K562 (cell line): ENCODE measurements around the gene OPRL1. TPM values are rescaled to one million over a fixed set of nuclear protein-coding genes. Genes with fewer than 3 reads are reported as not detected.

Experiments
- ATAC-seq: fragments of 200-7000 bp; cut with Tn5 transposase; 3 replicates; pipeline ENCODE4 v1.9.1; 2020; ENCODE audit warnings: moderate library complexity
- BruUV-seq: library from RNA; stranded (reverse); fragments of 400-500 nt; replicated peaks from 2 replicates; lab custom pipeline; 2021; lab: Mats Ljungman, UMichigan
- CTCF ChIA-PET: fragments of 300-600 bp; formaldehyde crosslinking; extraction: SDS; loops from one replicate; lab custom pipeline; 2021; ENCODE audit warnings: low intra/inter-chr PET ratio; lab: Yijun Ruan, JAX
- POLR2A ChIA-PET: fragments of 300-600, 350-650 bp; sonication (Branson Sonifier 250); formaldehyde crosslinking; extraction: SDS; loops from one replicate; lab custom pipeline; 2021; ENCODE audit warnings: antibody characterized with exemption, inconsistent platforms; lab: Yijun Ruan, JAX
- DNase-seq, 4 experiments: peaks; one replicate each; pipeline versions ENCODE4 v3.0.0 to v3.0.0-alpha.2; 2011 to 2018; ENCODE audit warnings: low spot score in 3 of 4, mixed read lengths in 3 of 4; ENCODE audit errors: extremely low read depth in 1 of 4
- FAIRE-seq: peaks from 2 replicates; lab custom pipeline; 2011; peaks lifted over from hg19 to GRCh38; lab: Jason Lieb, UNC
- H2AFZ ChIP-seq: 2 replicates; pipeline ENCODE4 v1.6.0; 2011; ENCODE audit warnings: low read depth, low read length, control low read depth, inconsistent platforms
- H3K27ac ChIP-seq: fragments of 200-600 bp; 3 replicates; pipeline ENCODE4 v1.8.0; 2011; ENCODE audit warnings: low read depth, mild to moderate bottlenecking, control low read depth, inconsistent platforms, low read length, moderate library complexity, mixed read lengths; ENCODE audit errors: extremely low read depth
- H3K27me3 ChIP-seq, 2 experiments: fragments of 300-600 bp in 1 of 2; 2 replicates in 1 of 2; 3 replicates in 1 of 2; pipeline versions ENCODE4 v1.6.0 to v1.8.0; 2011; ENCODE audit warnings: inconsistent platforms in 2 of 2, low read length in 2 of 2, mild to moderate bottlenecking in 1 of 2, mixed read lengths in 1 of 2, moderate library complexity in 1 of 2; ENCODE audit not compliant: control insufficient read depth in 2 of 2, insufficient read depth in 2 of 2
- H3K36me3 ChIP-seq: fragments of 300-600 bp; 3 replicates; pipeline ENCODE4 v1.8.0; 2011; ENCODE audit warnings: mild to moderate bottlenecking, low read length, inconsistent platforms; ENCODE audit not compliant: control insufficient read depth, insufficient read depth
- H3K4me1 ChIP-seq, 2 experiments: fragments of 200-600 bp in 1 of 2; replicated peaks in 1 of 2; 2 replicates in 1 of 2; 3 replicates in 1 of 2; pipeline versions ENCODE4 v1.5.1 to v1.8.0; 2011; ENCODE audit warnings: inconsistent platforms in 2 of 2, low read length in 2 of 2, mild to moderate bottlenecking in 1 of 2, mixed read lengths in 1 of 2, moderate library complexity in 1 of 2; ENCODE audit not compliant: control insufficient read depth in 2 of 2, insufficient read depth in 2 of 2
- H3K4me2 ChIP-seq: 2 replicates; pipeline ENCODE4 v1.6.1; 2011; ENCODE audit warnings: low read length, control low read depth, inconsistent platforms, mixed read lengths; ENCODE audit not compliant: insufficient read depth
- H3K4me3 ChIP-seq: fragments of 200-600 bp; sonication (generic), shearing (Covaris generic); 2 replicates; pipeline ENCODE4 v1.5.1; 2016; ENCODE audit warnings: control low read depth, inconsistent platforms
- H3K79me2 ChIP-seq: fragments of 200-600 bp; 3 replicates; pipeline ENCODE4 v1.8.0; 2011; ENCODE audit warnings: low read length, inconsistent platforms; ENCODE audit not compliant: control insufficient read depth, insufficient read depth
- H3K9ac ChIP-seq, 2 experiments: 2 replicates each; pipeline versions ENCODE4 v1.6.0 to v1.6.1; 2011; ENCODE audit warnings: low read depth in 2 of 2, low read length in 2 of 2, control low read depth in 1 of 2, inconsistent platforms in 1 of 2, mild to moderate bottlenecking in 1 of 2, mixed read lengths in 1 of 2; ENCODE audit not compliant: insufficient read depth in 1 of 2
- H3K9me1 ChIP-seq: one replicate; pipeline ENCODE4 v1.6.0; 2011; ENCODE audit warnings: inconsistent platforms, mild to moderate bottlenecking, low read length, moderate library complexity; ENCODE audit not compliant: control insufficient read depth, insufficient read depth
- H3K9me3 ChIP-seq: replicated peaks from 2 replicates; pipeline ENCODE4 v1.5.1; 2011; ENCODE audit warnings: low read depth, low read length, inconsistent platforms; ENCODE audit not compliant: control insufficient read depth, insufficient read depth
- H4K20me1 ChIP-seq: replicated peaks from 2 replicates; pipeline ENCODE4 v1.6.1; 2011; ENCODE audit warnings: low read length, inconsistent platforms, mixed read lengths; ENCODE audit not compliant: control insufficient read depth, insufficient read depth
- PHF8 ChIP-seq: fragments of 200-600 bp; sonication (generic); IDR thresholded peaks from 2 replicates; pipeline ENCODE4 v1.6.1; 2012; ENCODE audit warnings: mixed run types, mild to moderate bottlenecking, inconsistent platforms, low read length, moderate library complexity, borderline replicate concordance
- SMAD2 ChIP-seq: fragments of 150-350 bp; IDR thresholded peaks from 2 replicates; pipeline ENCODE4 v1.6.1; 2014; ENCODE audit warnings: low read depth, mild to moderate bottlenecking, low read length
- ZBTB7A ChIP-seq: IDR thresholded peaks from 2 replicates; pipeline ENCODE4 v1.6.1; 2011; ENCODE audit warnings: low read depth, mild to moderate bottlenecking, low read length, moderate library complexity, borderline replicate concordance; ENCODE audit not compliant: control insufficient read depth
- ZNF263 ChIP-seq: sonication (generic); formaldehyde crosslinking; IDR thresholded peaks from 2 replicates; pipeline ENCODE4 v1.8.0; 2022; ENCODE audit warnings: mild to moderate bottlenecking, missing genetic modification reagents, borderline replicate concordance
- WGBS: fragments of 100-300 bp; shearing (Covaris generic); methylation state at CpG from one replicate; pipeline ENCODE4 v1.1.6; 2016; ENCODE audit warnings: low coverage, mixed read lengths; ENCODE audit not compliant: insufficient coverage; ENCODE audit errors: missing lambda C conversion rate; 5-methylcytosine and 5-hydroxymethylcytosine counted together
- in situ Hi-C: fragments of 300-500 bp; cut with MboI; formaldehyde crosslinking; loops from 4 replicates; pipeline ENCODE4 v1.15.0; 2018; ENCODE audit warnings: inconsistent platforms, mixed read lengths
- intact Hi-C: fragments of 100-400 bp; cut with micrococcal nuclease; formaldehyde crosslinking; loops from 2 replicates; pipeline ENCODE4 v1.14.2; 2022
- polyA plus RNA-seq, 8 experiments: library from polyadenylated mRNA; depleted of rRNA in 4 of 8; stranded (reverse) in 5 of 8; unstranded in 3 of 8; fragments of >200 nt; fragmentation: Nextera tagmentation in 2 of 8; fragmentation: Illumina TruSeq in 1 of 8; extraction: Ambion mirVana in 2 of 8; extraction: Trizol in 1 of 8; gene quantifications; 2 replicates each; pipeline versions ENCODE4 v1.2.1 to v1.2.3, GENCODE V29; 2011 to 2014; ENCODE audit warnings: inconsistent platforms in 1 of 8, missing spikeins in 1 of 8
- total RNA-seq, 7 experiments: library from RNA; depleted of rRNA in 6 of 7; stranded (reverse); fragments of >200 nt in 6 of 7; fragmentation: Illumina TruSeq in 2 of 7; extraction: Trizol in 2 of 7; gene quantifications; 2 replicates each; pipeline versions ENCODE4 v1.2.1 to v1.2.3, GENCODE V29; 2011 to 2021; ENCODE audit warnings: low replicate concordance in 1 of 7
- TF ChIP-seq, protein P1 (sequence below): fragments of 200-800 bp; sonication (Bioruptor generic); IDR thresholded peaks from 2 replicates; pipeline ENCODE4 v1.6.1; 2017; ENCODE audit warnings: missing genetic modification characterization, missing compliant biosample characterization

OPRL1 gene
- total and polyA plus RNA-seq, 9 of the 15 experiments (the other 6 are each of a cell fraction or from before 2014, with no cell fraction given): 0.06 to 0.33 (median 0.11) TPM; not detected in 2

DNA sequence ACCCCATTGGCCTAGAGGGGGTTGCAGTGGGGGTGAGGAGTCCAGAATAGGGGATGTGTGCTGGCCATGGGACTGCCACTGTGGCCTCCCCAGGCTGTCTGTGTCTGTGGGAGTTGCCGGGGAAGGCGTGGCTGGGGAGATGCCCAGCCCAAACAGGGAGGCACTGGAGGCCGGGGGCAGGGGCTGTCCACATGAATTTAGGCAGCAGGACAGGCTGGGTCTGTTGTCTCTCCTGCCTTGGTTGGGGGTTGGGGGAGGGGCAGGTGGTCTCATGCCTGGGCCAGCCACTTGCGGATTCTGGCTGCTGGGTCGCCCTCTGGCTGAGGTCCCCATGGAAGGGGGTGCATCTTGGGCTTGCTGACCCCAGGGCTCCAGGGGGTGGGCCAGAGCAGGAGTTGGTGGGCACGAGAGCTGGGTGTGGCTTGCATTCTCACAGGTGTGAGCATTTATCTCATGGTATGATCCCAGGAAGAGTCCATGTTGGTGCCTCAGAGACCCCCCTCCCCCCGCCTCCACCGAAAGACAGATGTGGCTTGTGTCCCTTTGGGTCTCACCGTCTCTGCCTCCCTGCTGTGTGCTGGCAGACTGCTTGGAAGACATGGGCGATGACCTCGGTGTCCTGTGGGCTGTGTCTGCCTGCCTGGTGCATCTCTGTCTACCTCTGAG, 34.4 kb upstream of the OPRL1 start:
- ATAC-seq: 0 out of 3 replicates have a peak, but pooled peaks have one; percentile 8
- H3K9me1 ChIP-seq: peaks cover 4% of the 10 kb centered on the region
- CTCF ChIA-PET: no interaction called here
- H3K4me2 ChIP-seq: 0 out of 2 replicates have a peak overlapping the region, but pooled peaks have one; percentile 1
- no peaks in the 10 kb centered on the region for H3K9me3 ChIP-seq
- peak overlapping the region; percentile 77 for H2AFZ ChIP-seq
- H3K79me2 ChIP-seq: peaks cover 12% of the 10 kb centered on the region
- peaks cover 12% of the 10 kb centered on the region; the same call in 1 of the 3 replicates for H3K36me3 ChIP-seq
- BruUV-seq: no TSS peak
- POLR2A ChIA-PET: interaction anchor here (2.3 kb wide), 1 partner anchor 8 kb away, joined by 10 read pairs; no protein-coding TSS in a partner anchor
- intact Hi-C loops (no loop called here), in situ Hi-C loops (no loop called here)
- no peaks in the 10 kb centered on the region for H4K20me1 ChIP-seq
- WGBS: 48% methylated on average over 9 of the region's 11 CpGs
- peaks cover 38 to 78% of the 10 kb centered on the region in 2 experiments for H3K4me1 ChIP-seq
- 0 out of 2 replicates have a peak, but pooled peaks have one; percentile 9 for TF ChIP-seq ZBTB7A
- TF ChIP-seq, protein P1, sequence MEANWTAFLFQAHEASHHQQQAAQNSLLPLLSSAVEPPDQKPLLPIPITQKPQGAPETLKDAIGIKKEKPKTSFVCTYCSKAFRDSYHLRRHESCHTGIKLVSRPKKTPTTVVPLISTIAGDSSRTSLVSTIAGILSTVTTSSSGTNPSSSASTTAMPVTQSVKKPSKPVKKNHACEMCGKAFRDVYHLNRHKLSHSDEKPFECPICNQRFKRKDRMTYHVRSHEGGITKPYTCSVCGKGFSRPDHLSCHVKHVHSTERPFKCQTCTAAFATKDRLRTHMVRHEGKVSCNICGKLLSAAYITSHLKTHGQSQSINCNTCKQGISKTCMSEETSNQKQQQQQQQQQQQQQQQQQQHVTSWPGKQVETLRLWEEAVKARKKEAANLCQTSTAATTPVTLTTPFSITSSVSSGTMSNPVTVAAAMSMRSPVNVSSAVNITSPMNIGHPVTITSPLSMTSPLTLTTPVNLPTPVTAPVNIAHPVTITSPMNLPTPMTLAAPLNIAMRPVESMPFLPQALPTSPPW (CRISPR knock-in tag): peak; percentile 38; the same call in 1 of the 2 replicates
- no peak for TF ChIP-seq SMAD2
- TF ChIP-seq ZNF263 (CRISPR knock-in tag): no peak
- TF ChIP-seq PHF8: 0 out of 2 replicates have a peak, but pooled peaks have one; percentile 7
- H3K9ac ChIP-seq: peak overlapping the region in 1 of 2 experiments; percentile 84; a peak in 2 of 4 replicates
- FAIRE-seq: no peak
- peak in 2 of 4 experiments; percentile 39 to 45 for DNase-seq
- no peaks in the 10 kb centered on the region for H3K27me3 ChIP-seq
- H3K4me3 ChIP-seq: no peak overlapping the region
- no peak overlapping the region; the same call in 2 of the 3 replicates for H3K27ac ChIP-seq
